ENCODE data around the gene APP.

Gene APP

GRCh38 chr21:25949701-25950100 lies 220.9 kb downstream of the APP start:
- in situ Hi-C loops (cut with HindIII; ENCODE audit: low sequenced_read_pairs), result no loop called here
- no peak overlapping the region for H3K4me3 ChIP-seq (ENCODE audit: low read depth, low read length)
- DNase-seq (ENCODE audit: low read depth, low spot score), result no peak
- TF ChIP-seq CTCF (IDR thresholded peaks at IDR 0.05; ENCODE audit: low read depth, low read length), result no peak

GRCh38 chr21:25944672-25945213 lies 225.8 kb downstream of the APP start:
- no peak for DNase-seq (ENCODE audit: low read depth, low spot score)
- TF ChIP-seq CTCF (IDR thresholded peaks at IDR 0.05; ENCODE audit: low read depth, low read length), result no peak
- in situ Hi-C loops (cut with HindIII; ENCODE audit: low sequenced_read_pairs), result no loop called here

GRCh38 chr21:25944082-25944481 lies 226.5 kb downstream of the APP start:
- in situ Hi-C loops (cut with HindIII; ENCODE audit: low sequenced_read_pairs), result no loop called here
- TF ChIP-seq CTCF (IDR thresholded peaks at IDR 0.05; ENCODE audit: low read depth, low read length), result no peak
- H3K4me3 ChIP-seq (ENCODE audit: low read depth, low read length), result no peak overlapping the region
- no peak for DNase-seq (ENCODE audit: low read depth, low spot score)

More at GRCh38 chr21:25944672-25945213, 225.8 kb downstream of the APP start:
- no peak overlapping the region for H3K4me3 ChIP-seq (ENCODE audit: low read depth, low read length)

- no peak for TF ChIP-seq CTCF (IDR thresholded peaks at IDR 0.05; ENCODE audit: low read depth, low read length)
- no peak overlapping the region for H3K4me3 ChIP-seq (ENCODE audit: low read depth, low read length)
- in situ Hi-C loops (cut with HindIII; ENCODE audit: low sequenced_read_pairs), result no loop called here
- no peak for DNase-seq (ENCODE audit: low read depth, low spot score)
Measured at GRCh38 chr21:25942135-25942534, 228.4 kb downstream of the APP start.

GRCh38 chr21:25939396-25939761 lies 231.2 kb downstream of the APP start:
- no peak for DNase-seq (ENCODE audit: low read depth, low spot score)
- TF ChIP-seq CTCF (IDR thresholded peaks at IDR 0.05; ENCODE audit: low read depth, low read length), result no peak
- in situ Hi-C loops (cut with HindIII; ENCODE audit: low sequenced_read_pairs), result no loop called here

GRCh38 chr21:25938658-25939395 lies 231.7 kb downstream of the APP start:
- H3K4me3 ChIP-seq (ENCODE audit: low read depth, low read length), result no peak overlapping the region
- in situ Hi-C loops (cut with HindIII; ENCODE audit: low sequenced_read_pairs), result no loop called here
- DNase-seq (ENCODE audit: low read depth, low spot score), result no peak
- no peak for TF ChIP-seq CTCF (IDR thresholded peaks at IDR 0.05; ENCODE audit: low read depth, low read length)

More at GRCh38 chr21:25939396-25939761, 231.2 kb downstream of the APP start:
- H3K4me3 ChIP-seq (ENCODE audit: low read depth, low read length), result no peak overlapping the region

All from astrocyte of the spinal cord (primary cell).